ENCODE measurements around the gene IL2RA. TPM values are rescaled to one million over a fixed set of nuclear protein-coding genes. Genes with fewer than 3 reads are reported as not detected.

IL2RA gene
- total RNA-seq, 1 experiment from 2014 or later: 0.59 TPM

- H3K27ac ChIP-seq (ENCODE audit: low read depth, low read length): no peak overlapping the region
- no peak overlapping the region for H2AFZ ChIP-seq (ENCODE audit: low read depth, low read length, poor library complexity, severe bottlenecking)
- peaks cover 22% of the 10 kb centered on the region; the same call in 1 of the 2 replicates for H3K27me3 ChIP-seq (ENCODE audit: insufficient read depth, low read length)
- no peak for TF ChIP-seq JUND (IDR thresholded peaks at IDR 0.05)
- intact Hi-C loops (cut with micrococcal nuclease): no loop called here
- CTCF ChIA-PET: no interaction called here
- no peak for ATAC-seq
- no TSS peak for BruUV-seq (replicated peaks)
- H3K79me2 ChIP-seq (ENCODE audit: insufficient read depth, low read length): no peaks in the 10 kb centered on the region
- H3K9me2 ChIP-seq (ENCODE audit: insufficient read depth): no peaks in the 10 kb centered on the region
- H4K20me1 ChIP-seq (ENCODE audit: insufficient read depth): no peaks in the 10 kb centered on the region
- no peaks in the 10 kb centered on the region for H3K4me1 ChIP-seq (ENCODE audit: control insufficient read depth in 1 of 2, insufficient read depth in 2 of 2, low read length in 2 of 2)
- POLR2A ChIA-PET: no interaction called here
- H3K4me3 ChIP-seq (replicated peaks in 1 of 2; ENCODE audit: low read depth in 1 of 2, low read length in 2 of 2): no peak overlapping the region
- RAD21 ChIA-PET (ENCODE audit: low non-redundant PET in 1 of 2, low total read pairs in 2 of 2, uncharacterized antibody in 2 of 2, unreplicated experiment in 2 of 2): no interaction called here
- no peak for DNase-seq (ENCODE audit: low read depth, low spot score)
- H3K36me3 ChIP-seq (ENCODE audit: control insufficient read depth in 1 of 2, insufficient read depth in 2 of 2, low read length in 2 of 2): no peaks in the 10 kb centered on the region
- H3K9me3 ChIP-seq (ENCODE audit: control insufficient read depth in 1 of 2, insufficient read depth in 1 of 2, low read depth in 1 of 2, low read length in 2 of 2): no peaks in the 10 kb centered on the region
- no peak overlapping the region for H3K9ac ChIP-seq (ENCODE audit: low read length)
- no peak overlapping the region for H3K4me2 ChIP-seq (ENCODE audit: low read length)
These were observed 5.8 kb upstream of the IL2RA start for GRCh38 chr10:6068006-6068405.

- no peaks in the 10 kb centered on the region for H4K20me1 ChIP-seq (ENCODE audit: insufficient read depth)
- no peak for TF ChIP-seq SIN3A (IDR thresholded peaks at IDR 0.05; ENCODE audit: low read depth)
- TF ChIP-seq FOSL1 (IDR thresholded peaks at IDR 0.05; ENCODE audit: low read depth): no peak
- no peak for TF ChIP-seq ZNF274 (IDR thresholded peaks at IDR 0.05; ENCODE audit: low read depth, low read length)
- TF ChIP-seq CBX3 (IDR thresholded peaks at IDR 0.05; ENCODE audit: low read depth): no peak
- TF ChIP-seq POLR2A (IDR thresholded peaks at IDR 0.05; ENCODE audit: borderline replicate concordance, extremely low read depth, insufficient read depth, insufficient read length): no peak
- no peak for TF ChIP-seq SRF (IDR thresholded peaks at IDR 0.05; ENCODE audit: low read depth)
- TF ChIP-seq JUND (IDR thresholded peaks at IDR 0.05): no peak
- no peak for TF ChIP-seq SP1 (IDR thresholded peaks at IDR 0.05; ENCODE audit: low read depth)
- TF ChIP-seq CTCF (IDR thresholded peaks at IDR 0.05 in 2 of 3, conservative IDR thresholded peaks at IDR 0.05 in 1 of 3; ENCODE audit: borderline replicate concordance in 1 of 3, insufficient read depth in 1 of 3, low read depth in 2 of 3, low read length in 2 of 3): no peak
- TF ChIP-seq CEBPB (IDR thresholded peaks at IDR 0.05; ENCODE audit: low read depth): no peak
- no peak for TF ChIP-seq RAD21 (IDR thresholded peaks at IDR 0.05; ENCODE audit: low read depth)
- no peak for TF ChIP-seq ZBTB33 (IDR thresholded peaks at IDR 0.05; ENCODE audit: extremely low read depth, insufficient replicate concordance, low read length)
- TF ChIP-seq EZH2 (IDR thresholded peaks at IDR 0.05): no peak
- no peak for TF ChIP-seq POLR2AphosphoS5 (IDR thresholded peaks at IDR 0.05; ENCODE audit: low read depth, low read length)
- TF ChIP-seq YY1 (IDR thresholded peaks at IDR 0.05; ENCODE audit: extremely low read depth, insufficient replicate concordance, low read depth, low read length): no peak
- TF ChIP-seq TCF7L2 (IDR thresholded peaks at IDR 0.05; ENCODE audit: borderline replicate concordance, extremely low read depth, insufficient read depth, insufficient read length): no peak
- RAD21 ChIA-PET (ENCODE audit: low non-redundant PET in 1 of 2, low total read pairs in 2 of 2, uncharacterized antibody in 2 of 2, unreplicated experiment in 2 of 2): no interaction called here
- no peaks in the 10 kb centered on the region for H3K79me2 ChIP-seq (ENCODE audit: insufficient read depth, low read length)
- no peak overlapping the region for H3K4me3 ChIP-seq (replicated peaks in 1 of 2; ENCODE audit: low read depth in 1 of 2, low read length in 2 of 2)
- no peaks in the 10 kb centered on the region for H3K9me2 ChIP-seq (ENCODE audit: insufficient read depth)
- CTCF ChIA-PET: no interaction called here
- no peak overlapping the region for H3K9ac ChIP-seq (ENCODE audit: low read length)
- no peak overlapping the region for H3K27ac ChIP-seq (ENCODE audit: low read depth, low read length)
- no peaks in the 10 kb centered on the region for H3K36me3 ChIP-seq (ENCODE audit: control insufficient read depth in 1 of 2, insufficient read depth in 2 of 2, low read length in 2 of 2)
- no TSS peak for BruUV-seq (replicated peaks)
- no peaks in the 10 kb centered on the region for H3K9me3 ChIP-seq (ENCODE audit: control insufficient read depth in 1 of 2, insufficient read depth in 1 of 2, low read depth in 1 of 2, low read length in 2 of 2)
- intact Hi-C loops (cut with micrococcal nuclease): no loop called here
- H3K27me3 ChIP-seq (ENCODE audit: insufficient read depth, low read length): peaks cover 22% of the 10 kb centered on the region; the same call in 1 of the 2 replicates
- no peak for ATAC-seq
- no peak overlapping the region for H2AFZ ChIP-seq (ENCODE audit: low read depth, low read length, poor library complexity, severe bottlenecking)
- H3K4me2 ChIP-seq (ENCODE audit: low read length): no peak overlapping the region
- H3K4me1 ChIP-seq (ENCODE audit: control insufficient read depth in 1 of 2, insufficient read depth in 2 of 2, low read length in 2 of 2): no peaks in the 10 kb centered on the region
- DNase-seq (ENCODE audit: low read depth, low spot score): no peak
- POLR2A ChIA-PET: no interaction called here
These were observed 5.3 kb upstream of the IL2RA start for GRCh38 chr10:6067457-6067856.

All from HCT116 (cell line).